Vagina (tissue), 2 donors: ENCODE results near the gene TSC22D2.

Experiments used
- CTCF ChIP-seq, 3 experiments: fragments of 450-650 bp in 2 of 3; fragments of 200-600 bp in 1 of 3; sonication (generic) in 1 of 3; IDR thresholded peaks; one replicate each; pipeline ENCODE4 v1.5.1; 2017 to 2019; ENCODE audit warnings: antibody characterized with exemption in 3 of 3, mild to moderate bottlenecking in 2 of 3, moderate library complexity in 2 of 3
- POLR2A ChIP-seq, 2 donors: fragments of 450-650 bp; IDR thresholded peaks; one replicate each; pipeline ENCODE4 v1.6.1; 2017; ENCODE audit warnings: antibody characterized with exemption in 2 of 2, mild to moderate bottlenecking in 2 of 2, moderate library complexity in 2 of 2

GRCh38 chr3:150433347-150433746 is 25.2 kb downstream of the TSC22D2 start:
- no peak for TF ChIP-seq CTCF (IDR thresholded peaks at IDR 0.05)
- TF ChIP-seq POLR2A (IDR thresholded peaks at IDR 0.05): no peak
